H1 (cell line): ENCODE data around the gene RGS7BP. TPM values are rescaled to one million over a fixed set of nuclear protein-coding genes. Genes with fewer than 3 reads are reported as not detected.

Experiments used
- CTCF ChIA-PET: fragments of 300-600 bp; sonication (Branson Sonifier 250); formaldehyde crosslinking; loops from one replicate; lab custom pipeline; 2021; ENCODE audit not compliant: partially characterized antibody; lab: Charles Lee
- POLR2A ChIA-PET: fragments of 300-600 bp; sonication (Branson Sonifier 250); formaldehyde crosslinking; loops from one replicate; lab custom pipeline; 2021; ENCODE audit warnings: inconsistent platforms; ENCODE audit not compliant: partially characterized antibody; lab: Charles Lee
- DNase-seq, 2 experiments: peaks; one replicate each; pipeline versions ENCODE4 v3.0.0 to v3.0.0-alpha.2; 2010 to 2022; ENCODE audit warnings: low spot score in 2 of 2, low read depth in 1 of 2, mixed read lengths in 1 of 2
- FAIRE-seq: peaks from 2 replicates; lab custom pipeline; 2011; peaks lifted over from hg19 to GRCh38; lab: Jason Lieb, UNC
- H2AFZ ChIP-seq: 2 replicates; pipeline ENCODE4 v1.8.1; 2012; ENCODE audit warnings: low read length, inconsistent platforms
- H2AK5ac ChIP-seq: 2 replicates; pipeline ENCODE4 v1.6.1; 2013; ENCODE audit warnings: low read depth, low read length
- H2BK120ac ChIP-seq: replicated peaks from 2 replicates; pipeline ENCODE3; 2013; ENCODE audit warnings: low read depth, low read length, inconsistent platforms
- H2BK12ac ChIP-seq: 2 replicates; pipeline ENCODE4 v1.6.1; 2013; ENCODE audit warnings: low read depth, low read length
- H2BK15ac ChIP-seq: 2 replicates; pipeline ENCODE4 v1.6.1; 2013; ENCODE audit warnings: low read length
- H2BK20ac ChIP-seq: 2 replicates; pipeline ENCODE4 v1.6.1; 2013; ENCODE audit warnings: low read length
- H2BK5ac ChIP-seq: 2 replicates; pipeline ENCODE4 v1.6.1; 2013; ENCODE audit warnings: low read depth, low read length
- H3K14ac ChIP-seq: 2 replicates; pipeline ENCODE4 v1.6.1; 2013; ENCODE audit warnings: inconsistent platforms; ENCODE audit not compliant: insufficient read length
- H3K18ac ChIP-seq: 2 replicates; pipeline ENCODE4 v1.6.1; 2013; ENCODE audit warnings: low read length; ENCODE audit errors: extremely low read depth
- H3K23ac ChIP-seq: 2 replicates; pipeline ENCODE4 v1.6.1; 2013; ENCODE audit warnings: inconsistent platforms; ENCODE audit not compliant: insufficient read length
- H3K23me2 ChIP-seq: 2 replicates; pipeline ENCODE4 v1.6.1; 2013; ENCODE audit warnings: low read depth, low read length
- H3K27ac ChIP-seq: 2 replicates; pipeline ENCODE4 v1.6.1; 2011; ENCODE audit warnings: low read depth, low read length, inconsistent platforms
- H3K27me3 ChIP-seq, 4 experiments: replicated peaks in 1 of 4; 1 replicate in 1 of 4; 2 replicates in 3 of 4; pipeline versions ENCODE4 v1.6.1 to v1.8.1; 2011 to 2013; ENCODE audit warnings: low read length in 3 of 4, mild to moderate bottlenecking in 3 of 4, inconsistent platforms in 2 of 4, mixed read lengths in 2 of 4, moderate library complexity in 1 of 4; ENCODE audit not compliant: control insufficient read depth in 3 of 4, insufficient read depth in 3 of 4; ENCODE audit errors: extremely low read depth in 1 of 4
- H3K36me3 ChIP-seq, 4 experiments: 2 replicates each; pipeline versions ENCODE4 v1.6.1 to v1.8.1; 2011 to 2013; ENCODE audit warnings: mild to moderate bottlenecking in 4 of 4, low read length in 3 of 4, moderate library complexity in 2 of 4, control low read depth in 1 of 4, inconsistent platforms in 1 of 4; ENCODE audit not compliant: insufficient read depth in 4 of 4, control insufficient read depth in 2 of 4
- H3K4ac ChIP-seq: replicated peaks from 2 replicates; pipeline ENCODE3; 2013; ENCODE audit warnings: low read length, low read depth, mixed read lengths, inconsistent platforms; ENCODE audit not compliant: insufficient read length
- H3K4me1 ChIP-seq, 4 experiments: replicated peaks in 1 of 4; 1 replicate in 1 of 4; 2 replicates in 3 of 4; pipeline versions ENCODE4 v1.6.1 to v1.8.1; 2011 to 2013; ENCODE audit warnings: low read length in 3 of 4, inconsistent platforms in 2 of 4, mixed read lengths in 1 of 4; ENCODE audit not compliant: insufficient read depth in 4 of 4, control insufficient read depth in 3 of 4
- H3K4me2 ChIP-seq, 2 experiments: 2 replicates each; pipeline versions ENCODE4 v1.6.1 to v1.8.1; 2011 to 2013; ENCODE audit warnings: low read depth in 2 of 2, low read length in 2 of 2, control low read depth in 1 of 2, inconsistent platforms in 1 of 2, mild to moderate bottlenecking in 1 of 2; ENCODE audit not compliant: insufficient read depth in 1 of 2
- H3K4me3 ChIP-seq, 4 experiments: fragments of 200-600, 300-600 bp in 1 of 4; sonication (generic), shearing (Covaris generic), sonication (Bioruptor Twin) in 1 of 4; 2 replicates each; pipeline versions ENCODE4 v1.5.1 to v1.8.1; 2011 to 2016; ENCODE audit warnings: low read length in 4 of 4, low read depth in 3 of 4, control low read depth in 2 of 4, inconsistent platforms in 2 of 4, mild to moderate bottlenecking in 2 of 4, mixed read lengths in 1 of 4, moderate library complexity in 1 of 4; ENCODE audit not compliant: insufficient read depth in 2 of 4; ENCODE audit errors: extremely low read depth in 1 of 4
- H3K56ac ChIP-seq: replicated peaks from 2 replicates; pipeline ENCODE3; 2013; ENCODE audit warnings: low read depth, mild to moderate bottlenecking, mixed read lengths, low read length, inconsistent platforms; ENCODE audit not compliant: insufficient read length
- H3K79me1 ChIP-seq: 2 replicates; pipeline ENCODE4 v1.6.1; 2013; ENCODE audit warnings: low read depth, low read length, control low read depth
- H3K79me2 ChIP-seq, 2 experiments: 2 replicates each; pipeline versions ENCODE4 v1.6.1 to v1.8.1; 2012 to 2013; ENCODE audit warnings: low read length in 2 of 2, mild to moderate bottlenecking in 2 of 2, inconsistent platforms in 1 of 2; ENCODE audit not compliant: insufficient read depth in 2 of 2, control insufficient read depth in 1 of 2
- H3K9ac ChIP-seq, 4 experiments: replicated peaks in 1 of 4; 1 replicate in 1 of 4; 2 replicates in 3 of 4; pipeline versions ENCODE4 v1.6.1 to v1.8.1; 2011 to 2013; ENCODE audit warnings: low read depth in 3 of 4, low read length in 3 of 4, control low read depth in 2 of 4, mild to moderate bottlenecking in 2 of 4, moderate library complexity in 2 of 4, inconsistent platforms in 1 of 4; ENCODE audit errors: extremely low read depth in 1 of 4
- H3K9me3 ChIP-seq, 2 experiments: 2 replicates each; pipeline versions ENCODE4 v1.6.1 to v1.8.1; 2012 to 2013; ENCODE audit warnings: mild to moderate bottlenecking in 2 of 2, moderate library complexity in 2 of 2, control low read depth in 1 of 2, inconsistent platforms in 1 of 2, low read depth in 1 of 2, low read length in 1 of 2, mixed read lengths in 1 of 2; ENCODE audit not compliant: insufficient read depth in 2 of 2
- H4K20me1 ChIP-seq, 2 experiments: replicated peaks in 1 of 2; 2 replicates each; pipeline versions ENCODE3 to v1.8.1; 2011 to 2013; ENCODE audit warnings: inconsistent platforms in 2 of 2, low read length in 2 of 2, mild to moderate bottlenecking in 1 of 2; ENCODE audit not compliant: insufficient read depth in 2 of 2, control insufficient read depth in 1 of 2
- H4K5ac ChIP-seq: 2 replicates; pipeline ENCODE4 v1.6.1; 2013; ENCODE audit warnings: low read length, low read depth, mixed read lengths, inconsistent platforms; ENCODE audit not compliant: insufficient read length
- H4K8ac ChIP-seq: 2 replicates; pipeline ENCODE4 v1.8.0; 2013; ENCODE audit warnings: mild to moderate bottlenecking, moderate library complexity, low read length, inconsistent platforms; ENCODE audit not compliant: insufficient read depth; ENCODE audit errors: extremely low read depth
- H4K91ac ChIP-seq: replicated peaks from 2 replicates; pipeline ENCODE3; 2013; ENCODE audit warnings: low read length, mixed read lengths, inconsistent platforms; ENCODE audit not compliant: insufficient read length
- CHD2 ChIP-seq: IDR thresholded peaks from 2 replicates; pipeline ENCODE4 v1.6.1; 2012; ENCODE audit warnings: low read length, improper control_type of control experiment
- POU5F1 ChIP-seq: IDR thresholded peaks from 2 replicates; pipeline ENCODE4 v1.6.1; 2011; ENCODE audit warnings: low read depth, mild to moderate bottlenecking, low read length, moderate library complexity
- SP1 ChIP-seq: IDR thresholded peaks from 2 replicates; pipeline ENCODE4 v1.6.1; 2011; ENCODE audit warnings: low read depth, low read length
- WGBS, 2 experiments: shearing (Covaris generic) in 1 of 2; methylation state at CpG; one replicate each; pipeline versions ENCODE4 v1.1.6 to v1.1.7; 2013 to 2015; ENCODE audit warnings: low lambda C conversion rate in 2 of 2, mixed read lengths in 2 of 2, inconsistent platforms in 1 of 2, low coverage in 1 of 2, missing lambda C conversion rate in 1 of 2; ENCODE audit not compliant: insufficient replicate concordance in 2 of 2, insufficient coverage in 1 of 2, insufficient read length in 1 of 2; ENCODE audit errors: extremely low coverage in 1 of 2, missing lambda C conversion rate in 1 of 2; 5-methylcytosine and 5-hydroxymethylcytosine counted together
- polyA plus RNA-seq, 7 experiments: library from polyadenylated mRNA; depleted of rRNA in 3 of 7; stranded (reverse) in 5 of 7; unstranded in 2 of 7; fragments of >200 nt in 5 of 7; fragments of 200-250 nt in 2 of 7; gene quantifications; 1 replicate in 5 of 7; 2 replicates in 1 of 7; 4 replicates in 1 of 7; pipeline versions ENCODE4 v1.2.1 to v1.2.3, GENCODE V29; 2011 to 2013; ENCODE audit warnings: missing spikeins in 2 of 7, mixed read lengths in 2 of 7
- total RNA-seq: library from RNA; stranded (reverse); fragmentation: NEBNext Ultra II Directional; extraction: Animal tissue kit (Norgen Biotek cat#: 25700); gene quantifications from 2 replicates; pipeline ENCODE4 v1.2.1, GENCODE V29; 2021
- TF ChIP-seq, protein P1 (sequence below): IDR thresholded peaks from 2 replicates; pipeline ENCODE4 v1.6.1; 2012; ENCODE audit warnings: inconsistent platforms

RGS7BP gene
- total and polyA plus RNA-seq, 2 of the 8 experiments (the other 6 are each of a cell fraction or from before 2014, with no cell fraction given): 0.65 to 2.3 TPM

DNA sequence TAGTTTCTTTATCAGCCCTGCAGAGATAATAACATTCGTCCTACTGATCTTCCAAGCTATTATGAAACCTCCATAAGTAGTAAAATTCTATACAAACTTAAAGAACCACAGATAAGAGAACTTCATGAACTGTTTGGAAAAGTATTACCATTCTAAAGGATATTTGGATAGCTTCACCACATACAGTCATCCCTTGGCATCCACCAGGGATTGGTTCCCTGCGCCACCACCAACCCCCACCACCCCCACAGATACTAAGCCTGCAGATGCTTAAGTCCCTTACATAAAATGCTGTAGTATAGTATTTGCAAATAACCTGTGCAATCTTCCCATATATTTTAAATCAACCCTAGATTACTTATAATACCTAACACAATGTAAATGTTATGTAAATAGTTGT, 123.1 kb downstream of the RGS7BP start:
- ChIA-PET CTCF (interaction anchor here (0.6 to 3.9 kb wide), 5 partner anchors 17 to 157 kb away, joined by 3 to 21 read pairs (median 5); no protein-coding TSS in a partner anchor), POLR2A (no interaction called here)
- Histone ChIP-seq H2AFZ (no peak overlapping the region), H3K9me3 (no peaks in the 10 kb centered on the region), H2BK120ac (no peak overlapping the region), H2BK12ac (no peak overlapping the region), H3K14ac (no peak overlapping the region), H3K56ac (no peak overlapping the region), H3K36me3 (no peaks in the 10 kb centered on the region), H3K4ac (no peak overlapping the region), H3K4me2 (no peak overlapping the region), H4K20me1 (no peaks in the 10 kb centered on the region), H3K79me1 (no peaks in the 10 kb centered on the region), H3K27me3 (no peaks in the 10 kb centered on the region), H4K8ac (no peak overlapping the region), H3K27ac (no peak overlapping the region), H2BK15ac (no peak overlapping the region), H3K9ac (no peak overlapping the region), H2BK20ac (no peak overlapping the region), H2AK5ac (no peak overlapping the region), H3K23me2 (no peaks in the 10 kb centered on the region; the same call in 1 of the 2 replicates), H4K5ac (no peak overlapping the region), H3K79me2 (no peaks in the 10 kb centered on the region), H3K4me1 (no peaks in the 10 kb centered on the region), H3K4me3 (no peak overlapping the region), H3K18ac (no peak overlapping the region), H4K91ac (no peak overlapping the region), H3K23ac (no peak overlapping the region), H2BK5ac (no peak overlapping the region)
- DNase-seq: no peak
- TF ChIP-seq SP1 (no peak), POU5F1 (no peak), CHD2 (no peak)
- TF ChIP-seq, protein P1, sequence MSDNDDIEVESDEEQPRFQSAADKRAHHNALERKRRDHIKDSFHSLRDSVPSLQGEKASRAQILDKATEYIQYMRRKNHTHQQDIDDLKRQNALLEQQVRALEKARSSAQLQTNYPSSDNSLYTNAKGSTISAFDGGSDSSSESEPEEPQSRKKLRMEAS: no peak
- no peak for FAIRE-seq
- 82% methylated on average over 2 of the region's 2 CpGs; no CpG with 5 or more reads in 1 of the 2 experiments for WGBS, 2 experiments
